ENCODE results near the gene NELL1.

NELL1 gene

DNA sequence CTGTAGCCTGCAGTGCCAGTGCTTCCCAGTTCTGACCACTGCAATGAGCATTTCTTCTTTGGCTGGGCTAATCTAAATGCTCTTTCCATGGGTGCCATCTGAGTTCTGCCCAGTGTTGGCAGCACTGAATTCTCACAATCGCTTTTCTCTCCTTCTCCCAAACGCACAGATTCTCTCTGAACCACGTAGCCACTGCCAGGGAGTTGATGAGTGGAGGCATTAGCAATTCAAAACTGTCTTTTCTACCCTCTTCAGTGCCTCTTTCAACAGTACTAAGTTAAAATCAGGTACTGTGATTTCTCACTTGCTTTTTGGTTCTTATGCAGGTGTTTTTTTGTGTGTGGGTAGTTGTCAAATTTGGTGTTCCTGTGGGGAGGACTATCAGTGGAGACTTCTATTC lies 778.5 kb downstream of the NELL1 start:
- no peak for DNase-seq

DNA sequence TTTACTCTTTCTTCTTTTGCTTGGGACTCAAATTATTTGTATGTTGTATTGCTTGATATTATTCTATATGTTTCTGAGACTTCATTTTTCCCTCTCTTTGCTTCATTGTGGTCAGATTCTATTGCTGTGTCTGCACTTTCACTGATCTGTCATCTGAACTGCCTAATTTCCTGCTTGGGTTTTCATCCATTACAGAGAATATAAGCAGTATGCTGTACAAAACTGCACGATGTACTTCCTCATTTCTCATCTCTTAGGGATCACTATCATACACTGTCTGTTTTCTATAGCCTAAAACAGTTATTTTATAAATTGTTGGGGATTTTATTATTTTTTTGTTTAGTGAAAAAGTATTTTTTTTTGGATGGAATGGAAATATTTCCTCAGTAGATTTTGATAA lies 786.8 kb downstream of the NELL1 start:
- DNase-seq = no peak

DNA sequence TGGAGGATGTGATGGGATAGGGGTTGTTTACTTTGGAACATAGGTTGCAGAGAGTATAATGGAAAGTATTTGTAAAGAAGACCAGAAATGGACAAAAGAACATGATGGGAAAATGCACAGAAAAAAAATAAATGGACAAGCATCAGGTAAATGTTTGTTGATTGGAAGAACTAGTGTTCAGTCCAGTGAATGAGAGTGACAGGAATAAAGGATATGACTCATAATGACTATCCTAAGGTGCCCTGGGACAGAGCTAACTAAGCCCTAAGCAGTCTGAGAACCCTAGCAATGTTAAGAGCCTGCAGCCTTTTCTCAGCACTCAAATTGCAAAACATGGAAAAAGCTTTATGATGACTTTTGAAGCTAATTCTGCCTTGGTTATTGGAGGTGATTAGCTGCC lies 790.7 kb downstream of the NELL1 start:
- no peak for DNase-seq

DNA sequence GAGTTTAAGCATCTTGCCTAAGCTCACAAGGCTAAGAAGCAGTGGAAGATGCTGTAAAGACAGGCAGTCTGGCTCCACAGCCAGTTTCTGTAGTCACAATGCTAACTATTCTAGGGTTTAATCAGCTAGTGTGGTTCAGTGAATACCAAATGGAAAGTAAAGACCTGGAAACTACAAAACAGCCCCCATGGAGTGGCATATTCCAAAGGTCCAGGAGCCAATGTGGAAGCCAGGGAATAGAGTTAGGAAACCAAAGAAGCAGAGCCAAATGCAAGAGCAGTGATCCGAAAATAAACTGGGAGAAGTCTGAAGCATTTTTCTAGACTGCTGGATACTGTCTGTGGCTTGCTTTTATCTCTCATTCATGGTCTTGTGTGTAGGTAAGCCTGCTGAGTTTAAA lies 792.3 kb downstream of the NELL1 start:
- DNase-seq = no peak

DNA sequence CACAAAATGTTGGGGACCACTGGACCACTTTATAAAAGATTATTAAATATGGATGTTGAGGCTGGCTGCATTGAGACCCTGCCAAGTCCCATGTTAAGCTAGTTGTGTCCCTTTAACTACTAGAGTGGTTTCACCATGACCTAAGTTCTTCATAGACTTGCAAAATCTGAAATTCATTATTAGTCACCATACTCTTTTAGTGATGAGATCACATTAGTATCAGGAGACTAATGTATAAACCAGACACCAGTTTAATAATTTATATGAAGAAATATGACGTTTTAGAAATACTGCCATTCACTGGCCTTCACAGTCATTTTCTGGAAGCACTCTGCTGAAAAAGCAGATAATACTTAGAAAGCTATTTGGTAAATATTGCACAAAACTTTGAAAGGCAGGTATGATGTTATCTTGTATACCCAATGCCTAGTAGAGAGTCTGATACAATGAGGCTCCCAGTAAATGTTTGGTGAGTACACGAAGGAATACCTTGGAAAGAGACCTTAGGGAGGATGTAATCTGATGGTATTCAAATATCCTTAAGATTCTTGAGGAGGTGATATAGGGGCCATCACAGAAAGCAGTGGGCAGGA lies 795.3 kb downstream of the NELL1 start:
- DNase-seq = no peak

DNA sequence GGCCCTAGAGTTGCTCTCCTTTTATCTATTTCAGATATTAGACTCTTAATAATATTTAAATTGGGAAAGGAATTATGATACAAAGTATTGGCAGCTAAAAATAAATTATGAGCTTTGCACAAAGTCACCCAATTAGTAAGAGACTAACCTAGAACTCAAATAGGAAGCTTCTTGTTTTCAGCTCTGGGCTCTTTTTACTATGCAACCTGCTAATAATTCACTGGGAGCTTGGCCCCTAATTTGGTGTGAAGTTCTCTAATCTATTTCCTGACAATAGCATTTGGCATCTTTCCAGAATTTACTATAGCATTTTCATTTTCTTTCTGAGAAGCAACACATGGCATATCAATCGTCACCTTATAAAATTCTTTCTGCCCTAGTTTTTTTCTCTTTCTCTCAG lies 795.8 kb downstream of the NELL1 start:
- no peak for DNase-seq

DNA sequence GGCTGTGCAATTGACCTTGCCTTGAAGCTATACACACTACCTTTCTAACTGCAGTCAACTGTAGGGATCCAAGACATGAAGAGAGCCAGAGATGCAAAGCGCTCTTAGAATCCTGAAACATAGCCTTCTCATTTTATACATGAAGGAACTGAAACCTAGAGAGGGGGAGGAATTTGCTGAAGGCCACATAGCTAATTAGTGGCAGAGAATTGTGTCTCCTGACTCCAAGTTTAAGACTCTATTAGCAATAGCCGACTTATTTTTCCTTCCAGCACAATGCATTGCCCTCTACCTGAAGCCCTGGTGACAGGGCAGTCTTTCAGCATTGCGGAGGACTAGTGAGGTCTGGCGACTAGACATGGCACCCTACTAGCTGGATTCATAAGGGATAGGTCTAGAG lies 796.5 kb downstream of the NELL1 start:
- DNase-seq = no peak

DNA sequence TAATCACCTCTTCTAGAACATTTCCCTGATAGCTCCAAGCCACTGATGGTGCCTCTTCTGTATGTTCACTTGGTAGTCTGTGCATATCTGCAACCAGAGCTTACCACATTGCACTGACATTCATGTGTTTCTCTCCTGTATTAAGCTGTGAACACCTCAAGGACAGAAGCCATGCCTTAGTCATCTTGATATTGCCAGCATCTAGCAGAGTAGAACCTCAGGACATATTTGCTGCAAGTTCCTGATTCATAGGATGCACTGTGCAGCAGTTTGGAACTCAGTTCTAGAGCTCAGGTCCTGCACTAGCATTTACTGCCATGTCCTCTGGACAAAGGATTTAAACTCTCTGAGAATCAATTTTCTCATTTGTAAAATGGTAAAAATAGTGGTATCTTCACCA lies 801.1 kb downstream of the NELL1 start:
- no peak for DNase-seq

DNA sequence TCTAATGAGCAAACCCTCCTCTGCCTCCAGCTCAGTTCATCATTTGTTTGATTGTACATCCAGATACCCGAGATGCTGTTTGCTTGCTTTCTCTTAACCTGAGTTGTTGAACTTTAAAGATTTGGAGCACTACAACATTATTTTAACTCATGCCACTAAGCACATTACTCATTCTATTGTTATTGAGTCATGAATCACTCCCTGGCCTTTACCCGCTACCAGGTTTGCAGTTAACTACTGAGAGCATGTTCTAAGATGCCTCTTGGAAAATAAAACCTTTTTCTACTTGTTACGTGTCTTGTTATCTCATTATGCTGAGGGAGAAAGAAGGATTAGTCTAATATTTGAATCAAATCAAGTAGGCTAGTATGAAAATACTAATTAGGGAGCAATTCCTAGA lies 802.9 kb downstream of the NELL1 start:
- DNase-seq = no peak

DNA sequence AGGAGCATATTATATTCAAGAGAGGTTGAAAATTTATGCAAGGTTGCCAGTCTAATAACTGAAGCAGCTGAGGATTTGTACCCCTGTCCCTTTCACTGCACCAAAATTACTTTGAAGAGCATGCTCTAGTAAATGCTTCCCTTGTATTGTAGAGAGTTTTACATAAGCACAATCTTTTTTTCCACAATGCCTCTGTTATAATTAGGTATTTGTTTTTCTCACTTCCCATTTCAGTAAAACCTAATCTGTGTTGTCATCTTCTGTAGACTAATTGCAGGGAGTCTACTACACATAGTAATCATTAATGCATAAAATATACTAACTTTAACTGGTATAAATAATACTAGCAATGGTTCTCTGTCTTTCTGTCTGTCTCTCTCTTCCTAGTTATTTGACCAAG lies 805.1 kb downstream of the NELL1 start:
- DNase-seq = no peak

DNA sequence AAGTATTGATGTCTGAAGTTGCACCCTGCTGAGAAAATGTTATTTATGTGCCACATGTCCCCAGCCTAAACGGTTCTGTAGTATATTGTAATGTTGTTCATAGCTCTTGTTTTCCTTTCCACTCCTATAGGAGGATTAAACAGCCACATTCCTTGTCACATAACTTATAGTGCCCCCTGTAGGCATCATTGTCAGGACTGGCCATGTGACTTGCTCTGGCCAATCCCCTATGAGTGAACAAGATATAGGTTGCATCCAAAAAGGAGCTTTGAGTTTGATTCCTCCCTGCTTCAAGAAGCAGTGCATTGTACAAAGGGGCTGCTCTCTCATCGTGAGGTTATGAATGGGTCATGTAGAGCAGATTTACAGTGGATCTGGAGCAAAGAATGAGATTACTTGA lies 805.9 kb downstream of the NELL1 start:
- no peak for DNase-seq

DNA sequence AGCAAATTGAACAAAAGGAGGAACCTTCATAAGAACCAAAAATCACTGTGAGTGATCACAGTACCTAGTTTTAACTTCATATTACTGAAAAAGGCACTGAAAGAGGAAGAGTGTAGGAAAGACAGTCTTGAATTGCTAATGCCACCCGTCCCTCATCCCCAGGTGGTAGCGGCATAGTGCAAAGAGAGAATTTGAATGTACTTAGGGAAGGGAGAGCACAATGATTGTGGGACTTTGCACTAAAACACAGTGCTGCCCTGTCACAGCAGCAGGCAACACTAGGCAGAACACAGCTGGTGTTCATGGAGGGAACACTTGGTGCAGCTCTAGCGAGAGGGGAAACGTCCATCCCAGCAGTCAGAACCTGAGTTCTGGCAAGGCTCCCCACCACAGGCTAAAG lies 807.2 kb downstream of the NELL1 start:
- no peak for DNase-seq

DNA sequence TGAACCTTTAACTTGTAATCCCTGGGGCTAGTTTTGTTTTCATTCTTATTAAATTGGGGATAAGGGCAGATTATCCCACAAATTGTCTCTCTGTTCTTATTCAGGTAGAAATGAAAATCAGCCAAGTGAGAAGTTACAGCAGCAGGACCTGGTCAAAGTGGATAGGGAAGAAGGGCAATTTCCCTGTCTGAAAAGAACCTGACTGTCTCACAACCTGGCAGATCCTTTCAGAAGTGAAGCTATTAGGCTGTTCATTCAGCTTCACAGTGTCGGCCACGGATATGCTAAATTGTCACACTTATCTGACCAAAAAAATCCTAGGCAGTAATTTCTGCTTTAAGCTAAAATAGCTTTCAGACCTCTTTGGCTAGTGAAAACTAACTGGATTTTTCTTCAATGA lies 810.9 kb downstream of the NELL1 start:
- DNase-seq = no peak

DNA sequence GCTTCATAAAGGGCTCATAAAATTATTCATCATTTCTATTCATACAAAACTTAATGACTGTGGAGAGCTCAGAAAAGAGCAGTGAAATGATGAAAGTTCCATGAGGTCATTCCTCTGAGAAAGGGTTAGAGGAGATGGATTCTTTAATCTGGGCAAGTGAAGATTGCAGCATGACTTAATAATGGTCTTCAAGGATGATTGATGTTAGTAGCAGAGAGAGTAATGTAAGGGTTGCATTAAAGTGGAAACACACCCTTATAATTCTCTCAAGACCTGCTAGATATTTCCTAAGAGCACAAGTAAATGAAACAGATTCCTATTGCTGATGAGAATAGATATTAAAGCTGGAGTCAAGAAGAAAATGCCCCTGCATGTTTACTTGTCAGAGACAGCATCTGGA lies 811.9 kb downstream of the NELL1 start:
- no peak for DNase-seq

DNA sequence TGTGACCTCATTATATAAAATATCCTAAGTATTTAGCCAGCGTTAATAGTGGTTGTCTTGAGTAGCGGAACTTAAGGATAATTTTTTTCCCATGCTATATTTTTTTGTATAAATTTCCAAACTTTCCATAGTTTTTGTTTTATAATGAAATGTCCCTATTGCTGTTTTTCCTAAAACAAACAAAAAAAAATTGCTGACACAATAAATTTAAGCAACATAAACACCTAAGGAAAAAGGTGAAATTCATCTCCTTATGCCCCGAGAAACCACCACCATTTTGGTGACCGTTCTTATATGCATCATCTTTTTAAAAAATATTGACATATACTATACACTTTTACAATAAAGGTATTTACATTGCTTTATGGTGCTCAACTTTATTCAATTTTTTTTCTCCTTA lies 814.7 kb downstream of the NELL1 start:
- DNase-seq = no peak

DNA sequence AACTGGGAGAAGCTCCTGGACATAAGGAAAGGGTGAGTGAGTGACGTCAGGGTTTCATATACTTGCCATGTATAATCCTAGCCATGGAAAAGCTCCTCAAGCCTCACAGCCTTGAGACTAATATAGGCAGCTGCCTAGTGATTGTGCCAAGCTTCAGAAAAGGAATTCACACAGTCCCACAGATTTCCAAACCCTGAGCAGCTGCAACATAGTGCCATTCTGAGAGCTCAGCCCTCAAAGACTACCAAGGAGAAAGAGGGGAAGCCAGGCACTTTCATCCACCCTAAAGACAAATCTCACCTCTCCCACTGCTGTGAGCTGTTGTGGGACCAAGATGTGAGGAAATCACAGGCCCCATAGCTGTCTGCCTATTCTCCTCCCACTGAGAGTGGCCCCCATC lies 815.6 kb downstream of the NELL1 start:
- DNase-seq = no peak

DNA sequence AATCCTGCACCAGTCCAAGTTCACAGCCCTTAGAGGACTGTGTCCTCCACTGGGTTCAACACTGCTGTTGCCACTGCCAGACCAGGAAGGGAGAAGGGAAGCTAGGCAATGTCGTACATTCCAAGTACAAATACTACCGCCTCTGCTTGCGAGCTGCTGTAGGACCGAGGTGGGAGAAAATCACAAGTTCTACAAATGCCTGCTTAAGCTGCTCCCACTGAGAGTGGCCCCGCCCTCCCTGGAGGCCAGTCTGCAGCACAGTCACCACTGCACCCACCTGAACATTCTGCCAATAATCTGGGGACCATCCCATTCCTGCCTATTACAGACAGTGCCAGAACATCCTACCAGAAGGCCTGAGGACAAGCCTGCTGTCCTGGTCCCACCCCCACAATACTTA lies 816.0 kb downstream of the NELL1 start:
- no peak for DNase-seq

DNA sequence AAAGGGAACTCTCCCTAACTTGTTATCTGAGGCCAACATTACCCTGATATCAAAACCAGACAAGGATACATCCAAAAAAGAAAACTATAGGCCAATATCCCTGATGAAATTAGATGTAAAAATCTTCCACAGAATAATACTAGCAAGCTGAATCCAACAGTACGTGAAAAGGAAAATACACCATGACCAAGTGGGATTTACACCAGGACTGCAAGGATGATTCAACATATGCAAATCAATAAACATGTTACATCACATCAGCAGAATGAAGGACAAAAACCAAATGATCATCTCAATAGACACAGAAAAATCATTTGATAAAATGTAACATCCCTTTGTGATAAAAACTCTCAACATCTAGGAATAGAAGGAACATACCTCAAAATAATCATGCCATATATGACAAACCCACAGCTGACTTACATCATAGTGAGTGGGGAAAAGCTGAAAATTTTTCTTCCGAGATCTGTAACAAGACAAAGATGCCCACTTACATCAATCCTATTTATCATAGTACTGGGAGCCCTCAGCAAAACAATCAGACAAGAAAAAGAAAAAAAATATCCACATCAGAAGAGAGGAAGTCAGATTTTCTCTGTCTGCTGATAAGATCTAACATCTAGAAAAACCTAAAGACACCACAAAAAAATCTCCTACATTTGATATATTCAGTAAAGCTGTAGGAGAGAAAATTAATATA lies 820.2 kb downstream of the NELL1 start:
- no peak for DNase-seq

DNA sequence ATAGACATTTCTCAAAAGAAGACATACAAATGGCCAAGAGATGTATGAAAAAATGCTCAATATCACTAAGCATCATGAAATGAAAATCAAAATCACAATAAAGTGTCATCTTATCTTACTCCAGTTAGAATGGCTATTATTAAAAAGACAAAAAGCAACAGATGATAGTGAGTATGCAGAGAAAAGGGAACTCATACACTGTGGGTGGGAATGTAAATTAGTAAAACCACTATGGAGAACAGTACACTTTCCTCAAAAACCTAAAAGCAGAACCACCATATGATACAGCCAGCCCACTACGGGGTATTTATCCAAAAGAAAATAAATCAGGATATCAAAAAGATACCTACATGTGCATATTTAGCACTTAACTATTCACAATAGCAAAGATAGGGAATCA lies 823.5 kb downstream of the NELL1 start:
- DNase-seq = no peak

DNA sequence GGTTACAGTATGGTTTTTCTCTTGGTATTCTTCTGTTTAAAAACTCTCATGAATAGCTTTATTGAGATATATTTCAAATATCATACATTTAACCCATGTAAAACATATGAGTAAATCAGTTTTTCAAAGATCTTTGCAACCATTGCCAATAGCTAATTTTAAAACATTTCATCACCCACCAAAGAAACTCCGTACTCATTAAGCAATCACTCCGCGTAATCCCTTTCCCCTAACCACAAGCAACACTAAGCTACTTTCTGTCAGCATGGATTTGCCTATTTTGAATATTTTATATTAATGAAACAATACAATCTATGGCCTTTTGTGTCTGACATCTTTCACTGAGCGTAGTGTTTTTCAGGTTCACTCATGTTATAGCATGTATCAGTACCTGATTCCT lies 825.6 kb downstream of the NELL1 start:
- no peak for DNase-seq

DNA sequence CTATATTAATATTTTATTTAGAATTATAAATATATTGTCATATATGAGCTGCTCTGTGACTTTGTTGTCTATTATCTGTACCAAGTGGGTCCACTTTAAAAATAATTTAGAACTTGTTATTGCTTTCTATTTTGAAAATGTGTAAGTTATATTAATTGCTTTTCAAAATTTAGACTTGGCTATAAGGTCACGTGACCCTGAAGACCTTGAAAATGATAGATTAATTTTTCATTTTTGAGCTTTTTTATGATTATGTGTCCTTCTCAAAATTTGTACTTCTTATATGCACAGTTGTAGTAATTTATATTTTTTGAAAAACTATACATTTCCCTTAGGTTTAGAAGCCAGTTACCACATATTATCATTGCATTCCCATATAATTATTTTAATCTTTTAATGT lies 826.5 kb downstream of the NELL1 start:
- DNase-seq = no peak

DNA sequence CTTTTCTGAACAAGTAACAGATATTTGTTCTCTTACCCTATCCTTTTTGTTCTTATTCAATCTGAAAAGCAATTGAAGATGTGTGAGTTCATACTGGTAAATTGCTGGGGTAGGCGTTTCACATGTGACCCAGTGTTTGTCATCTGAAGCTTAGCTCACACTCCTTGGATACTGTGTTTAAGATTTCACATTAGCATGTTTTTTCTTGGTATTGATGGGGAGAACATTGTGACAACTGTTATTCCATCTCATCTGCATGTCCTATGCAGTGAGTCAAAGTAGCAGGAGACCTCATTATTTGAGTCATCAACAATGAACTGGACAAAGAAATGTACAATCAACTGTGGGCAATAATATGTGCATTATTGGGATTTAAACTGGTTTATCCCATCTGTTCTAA lies 831.9 kb downstream of the NELL1 start:
- no peak for DNase-seq

DNA sequence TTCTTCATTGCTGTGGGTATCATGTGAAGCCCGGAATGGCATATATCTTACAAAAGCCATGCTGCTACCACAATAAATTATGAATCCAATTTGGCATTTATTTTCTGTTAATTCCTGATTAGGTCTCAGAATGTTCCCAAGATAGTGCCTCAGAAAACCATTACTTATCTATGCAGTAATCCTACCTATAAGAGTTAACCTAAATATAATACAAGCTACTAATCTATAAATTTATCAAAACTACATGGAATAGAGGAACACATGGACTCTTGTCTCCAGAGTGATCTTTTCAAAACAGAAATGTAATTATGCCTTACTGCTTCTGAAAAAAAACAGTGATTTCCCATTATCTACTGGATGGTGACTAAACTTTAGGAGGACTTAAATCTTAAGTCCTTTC lies 835.7 kb downstream of the NELL1 start:
- DNase-seq = no peak

DNA sequence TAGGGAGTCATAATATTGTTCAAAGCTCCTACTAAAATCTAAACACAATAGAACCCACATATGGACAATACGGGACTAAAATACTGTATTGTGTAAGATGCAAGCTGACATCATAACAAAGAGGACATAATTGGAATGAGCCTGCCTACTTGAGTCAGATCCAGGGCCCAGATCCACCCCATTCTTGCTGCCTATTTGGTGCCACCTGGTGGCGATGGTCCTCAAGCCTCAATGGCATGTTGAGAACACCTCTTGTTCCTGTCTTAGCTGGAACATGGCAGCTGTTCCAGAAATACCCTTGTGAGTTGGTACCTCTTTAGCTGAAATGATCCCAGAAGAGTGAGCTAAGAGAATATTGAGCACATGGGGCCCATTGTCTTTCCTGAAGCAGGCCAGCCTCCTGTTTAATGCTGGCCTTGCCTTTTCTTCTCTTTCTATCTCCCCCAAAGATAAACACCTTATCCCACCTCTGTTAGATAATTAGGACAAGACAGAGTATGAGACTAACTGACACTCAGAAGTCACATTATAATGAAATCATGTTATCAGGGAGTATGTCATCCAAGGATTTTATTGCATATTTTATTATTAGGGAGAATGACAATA lies 842.6 kb downstream of the NELL1 start:
- DNase-seq = peak; percentile 36

DNA sequence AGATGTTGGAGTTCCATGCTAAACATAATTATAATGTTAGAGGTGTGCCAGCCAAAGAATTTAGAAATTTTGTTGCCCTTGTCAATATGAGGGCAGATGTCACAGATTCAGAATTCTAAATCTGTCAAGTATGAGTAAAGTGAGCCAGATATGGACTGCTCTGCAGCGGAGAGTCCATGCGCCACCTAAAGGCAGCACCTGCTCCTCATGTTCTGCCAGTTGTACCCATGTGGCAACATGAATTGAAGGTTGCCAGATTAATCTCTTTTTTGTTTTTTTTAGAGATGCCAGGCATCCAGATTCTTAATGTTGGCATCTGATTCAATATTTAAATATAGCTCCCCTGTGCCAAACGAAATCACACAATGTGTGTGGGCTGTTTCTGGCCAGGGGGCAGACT lies 844.9 kb downstream of the NELL1 start:
- DNase-seq = peak; percentile 9
